CD4-positive, CD25-positive, alpha-beta regulatory T cell (primary cell): ENCODE results near the gene PON2. TPM values are rescaled to one million over a fixed set of nuclear protein-coding genes. Genes with fewer than 3 reads are reported as not detected.

Source experiments
- polyA plus RNA-seq, 4 donors: library from polyadenylated mRNA; unstranded; fragments of 300-500 nt; fragmentation: Illumina TruSeq; gene quantifications; one replicate each; pipeline ENCODE4 v1.2.3, GENCODE V29; 2021
- total RNA-seq: library from RNA; stranded (reverse); gene quantifications from one replicate; pipeline ENCODE4 v1.2.3, GENCODE V29; 2022

The PON2 gene
- total and polyA plus RNA-seq, 5 donors from 2014 or later: 1.1 to 3.7 (median 2.5) TPM

Other genes starting within 250 kb of the PON2 start
- not detected for gene PON1, start 110.5 kb downstream of the PON2 start, total RNA-seq
- not detected for gene PON1, start 110.5 kb downstream of the PON2 start, polyA plus RNA-seq
- not detected for gene PON3, start 38.7 kb downstream of the PON2 start, total RNA-seq
- gene PON3, start 38.7 kb downstream of the PON2 start, polyA plus RNA-seq: not detected
- gene ASB4, start 50.9 kb upstream of the PON2 start, total RNA-seq: not detected
- not detected for gene ASB4, start 50.9 kb upstream of the PON2 start, polyA plus RNA-seq
- not detected for gene PDK4, start 161.5 kb upstream of the PON2 start, total RNA-seq
- gene PDK4, start 161.5 kb upstream of the PON2 start, polyA plus RNA-seq: not detected